ENCODE data around the gene PLA2G4D.

PLA2G4D gene

GRCh38 chr15:42094512-42094963, at the start of gene PLA2G4D:
PLA2G4D (minus strand) TSS chr15:42094562; CDS start chr15:42094459, 103 bp downstream.
- no peak for FAIRE-seq

- no peak for FAIRE-seq
Observed at GRCh38 chr15:42143356-42143755, 49.0 kb upstream of the PLA2G4D start.

GRCh38 chr15:42141795-42142667, 47.7 kb upstream of the PLA2G4D start:
- FAIRE-seq: no peak

- no peak for FAIRE-seq
Observed at GRCh38 chr15:42141246-42141645, 46.9 kb upstream of the PLA2G4D start.

- no peak for FAIRE-seq
Observed at GRCh38 chr15:42140383-42141070, 46.2 kb upstream of the PLA2G4D start.

- no peak for FAIRE-seq
Observed at GRCh38 chr15:42139596-42139995, 45.2 kb upstream of the PLA2G4D start.

GRCh38 chr15:42138968-42139386, 44.6 kb upstream of the PLA2G4D start:
- no peak for FAIRE-seq

GRCh38 chr15:42138411-42138810, 44.0 kb upstream of the PLA2G4D start:
- no peak for FAIRE-seq

- peak; percentile 92 for FAIRE-seq
Observed at GRCh38 chr15:42137461-42138261, 43.3 kb upstream of the PLA2G4D start.

GRCh38 chr15:42136513-42136912, 42.2 kb upstream of the PLA2G4D start:
- no peak for FAIRE-seq

- FAIRE-seq: no peak
Observed at GRCh38 chr15:42135351-42135750, 41.0 kb upstream of the PLA2G4D start.

- FAIRE-seq: no peak
Observed at GRCh38 chr15:42134617-42135245, 40.4 kb upstream of the PLA2G4D start.

GRCh38 chr15:42133886-42134502, 39.6 kb upstream of the PLA2G4D start:
- no peak for FAIRE-seq

- FAIRE-seq: no peak
Observed at GRCh38 chr15:42133356-42133755, 39.0 kb upstream of the PLA2G4D start.

- no peak for FAIRE-seq
Observed at GRCh38 chr15:42131826-42132806, 37.8 kb upstream of the PLA2G4D start.

GRCh38 chr15:42131006-42131405, 36.6 kb upstream of the PLA2G4D start:
- no peak for FAIRE-seq

- no peak for FAIRE-seq
Observed at GRCh38 chr15:42130246-42130986, 36.1 kb upstream of the PLA2G4D start.

GRCh38 chr15:42129364-42129763, 35.0 kb upstream of the PLA2G4D start:
- FAIRE-seq: no peak

- FAIRE-seq: no peak
Observed at GRCh38 chr15:42128476-42128875, 34.1 kb upstream of the PLA2G4D start.

GRCh38 chr15:42123546-42123945, 29.2 kb upstream of the PLA2G4D start:
- no peak for FAIRE-seq
